SJSA1 (cell line): ENCODE results near the gene FCGR3A. TPM values are rescaled to one million over a fixed set of nuclear protein-coding genes. Genes with fewer than 3 reads are reported as not detected.

ENCODE experiments used
- DNase-seq, 2 experiments: peaks; one replicate each; pipeline ENCODE4 v3.0.0-alpha.2; 2015 to 2020; ENCODE audit warnings: low spot score in 2 of 2, low read depth in 1 of 2
- H3K27ac ChIP-seq: fragments of 250-450 bp; sonication (Bioruptor Pico); 2 replicates; pipeline ENCODE4 v1.5.1; 2020; ENCODE audit warnings: mild to moderate bottlenecking, moderate library complexity
- H3K27me3 ChIP-seq: fragments of 250-450 bp; sonication (Bioruptor Pico); replicated peaks from 2 replicates; pipeline ENCODE4 v1.5.1; 2020; ENCODE audit warnings: mild to moderate bottlenecking, moderate library complexity
- H3K36me3 ChIP-seq: fragments of 250-450 bp; sonication (Bioruptor Pico); 2 replicates; pipeline ENCODE4 v1.5.1; 2020; ENCODE audit warnings: mild to moderate bottlenecking
- H3K4me1 ChIP-seq: fragments of 250-450 bp; sonication (Bioruptor Pico); replicated peaks from 2 replicates; pipeline ENCODE4 v1.6.1; 2021; ENCODE audit warnings: mild to moderate bottlenecking
- H3K4me3 ChIP-seq: fragments of 250-450 bp; sonication (Bioruptor Pico); 2 replicates; pipeline ENCODE4 v1.5.1; 2020; ENCODE audit warnings: mild to moderate bottlenecking
- H3K9me3 ChIP-seq: fragments of 250-450 bp; sonication (Bioruptor Pico); replicated peaks from 2 replicates; pipeline ENCODE4 v1.5.1; 2020; ENCODE audit warnings: mild to moderate bottlenecking
- total RNA-seq: library from RNA; depleted of rRNA; stranded (reverse); fragments of >200 nt; shearing (Covaris generic); gene quantifications from 2 replicates; pipeline ENCODE4 v1.2.3, GENCODE V29; 2014; rRNA removed

Gene FCGR3A
- total RNA-seq, 1 experiment from 2014 or later: not detected

DNA sequence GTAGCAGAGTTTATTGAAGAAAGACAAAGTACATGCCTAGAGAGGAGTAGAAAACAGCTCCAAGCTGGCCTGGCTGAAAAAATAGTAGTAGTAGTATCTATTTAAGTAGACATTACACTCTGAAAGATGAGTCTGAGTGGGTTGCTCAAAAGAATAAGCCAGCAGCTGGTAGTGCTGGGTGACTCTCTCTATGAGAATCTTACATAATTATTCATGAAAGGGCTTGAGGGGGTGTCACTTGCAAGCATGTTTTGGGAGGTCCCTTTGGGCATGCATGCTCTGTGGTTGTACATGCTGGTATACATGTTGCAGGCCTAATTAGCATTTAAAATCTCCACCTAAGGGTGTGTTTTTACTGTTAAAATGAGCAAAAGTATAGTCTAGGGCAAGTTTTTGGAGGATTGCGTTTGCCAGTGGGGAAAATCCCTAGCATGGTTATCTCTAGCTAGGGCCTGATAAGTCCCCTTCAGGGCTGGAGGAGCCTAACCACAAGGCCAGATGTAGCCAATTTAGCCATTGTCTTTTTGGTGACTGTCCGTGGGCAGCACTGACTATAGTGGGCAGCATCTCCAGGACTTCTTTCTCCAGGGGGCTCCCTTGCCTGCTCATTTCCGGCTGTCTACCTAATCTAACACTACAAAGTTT is 55.4 kb downstream of the FCGR3A start:
- Histone ChIP-seq H3K27me3 (peaks cover 30% of the 10 kb centered on the region), H3K9me3 (no peaks in the 10 kb centered on the region), H3K27ac (no peak overlapping the region), H3K4me1 (no peaks in the 10 kb centered on the region), H3K4me3 (no peak overlapping the region), H3K36me3 (no peaks in the 10 kb centered on the region)
- DNase-seq: no peak

DNA sequence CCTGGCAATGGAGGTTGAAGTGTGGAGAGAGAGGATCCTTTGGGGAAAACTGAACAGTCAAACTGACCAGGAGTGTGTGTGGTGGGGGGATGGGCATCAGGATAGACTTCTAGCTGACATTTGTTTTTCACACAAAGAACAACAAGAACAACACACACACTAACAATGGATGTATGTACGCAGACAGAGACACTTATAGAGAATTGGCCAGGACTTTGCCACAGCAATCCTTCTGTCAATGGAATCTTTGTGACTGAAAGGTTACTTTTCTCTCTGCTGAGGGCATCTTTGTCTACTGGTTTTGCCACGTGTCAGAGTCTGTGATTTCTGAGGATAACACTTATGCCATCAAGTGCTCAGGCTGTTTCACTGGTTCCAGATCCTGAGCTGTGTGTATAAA is 56.8 kb downstream of the FCGR3A start:
- Histone ChIP-seq H3K27ac (no peak overlapping the region), H3K27me3 (peaks cover 30% of the 10 kb centered on the region)

More for the DNA sequence above, 56.8 kb downstream of the FCGR3A start:
- DNase-seq: no peak
- Histone ChIP-seq H3K4me3 (no peak overlapping the region), H3K4me1 (no peaks in the 10 kb centered on the region), H3K9me3 (no peaks in the 10 kb centered on the region), H3K36me3 (no peaks in the 10 kb centered on the region)

Other genes starting within 250 kb of the FCGR3A start
- gene MPZ, start 239.8 kb downstream of the FCGR3A start, total RNA-seq: not detected in 2 replicates
- gene SDHC, start 235.4 kb downstream of the FCGR3A start, total RNA-seq: 20.3 and 35.9 TPM in 2 replicates
- not detected in 2 replicates for gene CFAP126, start 181.9 kb downstream of the FCGR3A start, total RNA-seq
- 0.18 and 0.28 TPM in 2 replicates for gene FCGR2A, start 44.4 kb downstream of the FCGR3A start, total RNA-seq
- 0.06 and 0.18 TPM in 2 replicates for gene HSPA6, start 25.3 kb downstream of the FCGR3A start, total RNA-seq
- gene FCGR3B, start 81.4 kb upstream of the FCGR3A start, total RNA-seq: not detected in 2 replicates
- gene FCGR2B, start 113.3 kb upstream of the FCGR3A start, total RNA-seq: not detected in 2 replicates
- gene FCRLA, start 157.4 kb upstream of the FCGR3A start, total RNA-seq: 0.29 TPM in 1 of 2 replicates, not detected in the other
- 1.3 and 2.7 TPM in 2 replicates for gene FCRLB, start 171.7 kb upstream of the FCGR3A start, total RNA-seq
- gene DUSP12, start 200.0 kb upstream of the FCGR3A start, total RNA-seq: 50.7 and 57.9 TPM in 2 replicates
- gene ATF6, start 216.5 kb upstream of the FCGR3A start, total RNA-seq: 22.8 and 30.6 TPM in 2 replicates